Skeletal muscle cell (primary cell): ENCODE results near the gene HMGB2.
A peak's percentile ranks its signal among the peaks of the same experiment; 100 is the strongest.

Experiments used
- DNase-seq: peaks from one replicate; pipeline ENCODE4 v3.0.0-alpha.2; 2010; ENCODE audit warnings: low read depth
- H3K4me3 ChIP-seq: 2 replicates; pipeline ENCODE4 v1.5.1; 2011; ENCODE audit warnings: low read depth, mild to moderate bottlenecking, control low read depth, low read length, moderate library complexity

Gene HMGB2

DNA sequence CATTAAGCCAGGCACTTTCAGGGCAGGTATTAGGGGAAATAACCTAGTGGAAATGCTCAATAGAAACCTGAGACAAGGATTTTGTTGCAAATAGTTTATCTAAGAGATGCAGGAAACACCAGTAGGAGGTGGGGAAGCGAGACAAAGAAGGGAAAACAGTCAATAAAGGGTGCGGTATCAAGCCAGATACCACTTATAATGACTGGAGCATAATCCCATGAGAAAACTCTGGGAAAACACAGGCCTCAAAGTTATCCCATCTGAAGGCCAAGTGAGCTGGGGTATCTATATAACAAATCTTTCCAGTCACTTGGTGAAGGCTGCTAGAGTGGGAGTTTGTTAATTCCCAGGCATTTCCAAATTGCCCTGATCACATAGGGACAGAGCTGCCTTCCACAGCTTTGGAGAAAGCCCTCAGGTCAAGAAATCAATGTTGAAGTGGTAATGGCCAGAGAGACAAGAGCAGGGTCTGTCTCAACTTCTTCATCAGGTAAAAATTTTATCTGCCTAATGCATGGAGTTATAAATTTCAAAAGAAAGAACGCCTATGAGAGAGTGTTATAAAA lies 9.8 kb upstream of the HMGB2 start:
- no peak for DNase-seq

DNA sequence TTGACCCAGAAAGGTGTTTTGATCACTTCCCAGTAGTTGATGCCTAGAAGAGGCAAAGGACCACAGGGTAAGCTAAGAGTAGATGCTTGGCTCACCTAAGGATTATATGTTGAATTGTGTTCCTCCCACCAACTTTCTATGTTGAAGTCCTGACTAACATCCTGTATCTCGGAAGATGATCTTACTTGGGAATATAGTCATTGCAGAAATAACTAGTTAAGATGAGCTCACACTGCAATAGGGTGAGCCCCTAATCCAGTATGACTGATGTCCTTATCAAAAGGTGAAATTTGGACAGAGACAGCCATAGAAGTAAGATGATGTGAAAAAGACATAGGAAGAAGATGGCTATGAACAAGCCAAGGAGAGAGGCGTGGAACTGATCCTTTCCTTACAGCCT lies 3.3 kb upstream of the HMGB2 start:
- no peak for DNase-seq
- H3K4me3 ChIP-seq: no peak overlapping the region

More for the DNA sequence above, 9.8 kb upstream of the HMGB2 start:
- no peak overlapping the region for H3K4me3 ChIP-seq

DNA sequence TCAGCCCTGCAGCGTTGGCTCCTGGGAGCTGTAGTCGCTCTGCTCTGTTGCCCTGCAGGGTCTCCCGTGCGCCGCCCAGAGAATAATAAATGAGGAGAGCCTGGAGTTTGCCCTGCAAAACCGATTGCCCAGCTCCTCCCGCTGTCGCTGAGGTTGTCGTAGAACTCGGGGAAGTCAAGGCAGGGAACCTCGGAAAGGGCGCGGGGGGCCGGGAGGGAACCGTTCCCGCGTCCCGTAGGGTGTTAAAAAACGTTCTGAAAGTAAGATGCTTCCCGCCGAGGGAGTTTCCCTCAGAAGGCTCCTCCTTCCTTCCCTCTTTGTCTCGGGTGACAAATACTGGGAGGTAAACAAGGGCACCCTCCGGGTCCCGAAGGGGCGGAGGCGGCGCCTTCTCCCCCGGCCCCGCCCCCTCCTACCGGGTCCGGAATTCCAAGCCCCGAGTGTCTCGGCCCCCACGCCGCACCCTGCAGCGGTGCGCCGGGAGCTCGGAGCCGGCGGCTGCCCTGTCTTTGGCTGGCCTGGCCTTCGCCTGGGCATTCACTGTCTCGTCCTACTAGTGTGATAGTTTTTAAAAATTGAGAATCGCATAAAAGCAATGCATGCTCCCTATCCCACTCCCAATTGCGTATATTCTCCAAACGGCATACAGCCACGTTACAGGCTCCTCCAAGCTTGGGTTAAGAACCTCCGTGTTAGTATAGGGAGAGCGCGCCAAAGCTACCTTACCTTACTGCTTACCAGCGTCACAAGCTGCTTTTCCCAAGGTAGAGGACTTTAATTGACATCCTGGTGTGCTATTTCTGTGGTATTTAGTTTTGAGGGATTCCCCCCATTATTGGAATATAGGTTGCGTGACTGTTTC lies 964 bp upstream of the HMGB2 start:
- peak overlapping the region; percentile 99 for H3K4me3 ChIP-seq
- no peak for DNase-seq

DNA sequence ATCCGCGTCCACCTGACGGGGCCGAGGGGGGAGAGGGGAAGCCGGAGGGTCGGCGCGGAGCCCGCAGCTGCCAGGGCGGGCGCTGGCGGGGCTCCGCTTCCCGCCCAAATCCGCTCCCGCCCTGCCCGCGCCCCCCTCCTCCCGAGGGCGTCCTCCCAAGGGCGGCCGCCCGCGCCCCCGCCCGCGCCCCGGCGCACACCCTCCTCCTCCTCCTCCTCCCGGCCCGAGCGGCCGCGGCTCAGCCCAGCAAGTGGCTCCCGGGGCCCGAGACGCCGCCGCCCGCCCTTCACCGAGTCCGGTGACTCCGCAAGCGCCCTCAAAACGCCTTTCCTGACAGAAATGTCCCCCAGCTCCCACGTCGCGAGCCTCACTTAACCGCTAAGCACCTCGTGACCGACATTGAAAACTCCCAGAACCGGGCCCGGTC lies 487 bp downstream of the HMGB2 start:
- no peak for DNase-seq
- H3K4me3 ChIP-seq: peak overlapping the region; percentile 99

DNA sequence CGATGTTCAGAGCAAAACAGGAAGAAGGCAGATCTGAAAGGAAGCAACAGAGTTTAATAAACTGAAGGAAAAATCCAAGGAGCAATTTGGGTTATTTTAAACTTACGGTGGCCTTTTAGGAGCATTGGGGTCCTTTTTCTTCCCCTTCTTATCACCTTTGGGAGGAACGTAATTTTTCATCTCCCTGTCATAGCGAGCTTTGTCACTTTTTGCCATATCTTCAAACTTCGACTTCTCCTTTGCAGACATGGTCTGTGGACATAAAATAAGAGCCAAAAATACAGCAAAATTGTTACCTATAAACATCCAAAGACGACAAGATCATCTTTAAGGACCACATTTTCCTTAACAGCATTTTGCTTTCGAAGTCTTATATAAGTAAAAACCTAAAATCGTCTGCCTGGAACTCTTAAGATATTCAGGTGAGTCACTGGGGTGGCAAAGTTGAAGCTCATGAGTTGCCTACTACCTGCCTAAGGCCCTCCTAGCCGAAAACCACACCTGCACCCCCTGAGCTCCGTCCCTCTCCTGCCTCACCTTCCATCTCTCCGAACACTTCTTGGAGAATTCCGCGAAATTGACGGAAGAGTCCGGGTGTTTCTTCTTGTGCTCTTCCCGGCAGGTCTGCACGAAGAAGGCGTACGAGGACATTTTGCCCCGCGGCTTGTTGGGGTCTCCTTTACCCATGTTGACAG lies 1.0 kb downstream of the HMGB2 start:
- H3K4me3 ChIP-seq: peak overlapping the region; percentile 99
- no peak for DNase-seq

DNA sequence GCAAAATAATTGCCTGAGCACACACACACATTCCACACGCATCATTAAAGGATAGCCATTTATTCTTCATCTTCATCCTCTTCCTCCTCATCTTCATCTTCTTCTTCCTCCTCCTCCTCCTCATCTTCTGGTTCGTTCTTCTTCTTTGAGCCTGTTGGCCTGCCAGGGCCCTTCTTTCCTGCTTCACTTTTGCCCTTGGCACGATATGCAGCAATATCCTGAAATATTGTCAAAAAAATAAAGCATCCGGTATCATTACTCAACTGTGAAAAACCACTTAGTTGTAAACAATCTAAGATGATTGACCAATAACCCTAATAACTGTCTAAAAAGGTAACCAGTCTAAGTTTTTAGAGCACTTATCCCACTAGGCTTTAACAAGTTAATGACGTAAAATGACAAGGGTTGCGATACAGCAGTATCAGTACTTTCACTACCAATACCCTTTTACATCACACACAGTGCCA lies 2.1 kb downstream of the HMGB2 start:
- H3K4me3 ChIP-seq: peak overlapping the region; percentile 99
- DNase-seq: no peak

DNA sequence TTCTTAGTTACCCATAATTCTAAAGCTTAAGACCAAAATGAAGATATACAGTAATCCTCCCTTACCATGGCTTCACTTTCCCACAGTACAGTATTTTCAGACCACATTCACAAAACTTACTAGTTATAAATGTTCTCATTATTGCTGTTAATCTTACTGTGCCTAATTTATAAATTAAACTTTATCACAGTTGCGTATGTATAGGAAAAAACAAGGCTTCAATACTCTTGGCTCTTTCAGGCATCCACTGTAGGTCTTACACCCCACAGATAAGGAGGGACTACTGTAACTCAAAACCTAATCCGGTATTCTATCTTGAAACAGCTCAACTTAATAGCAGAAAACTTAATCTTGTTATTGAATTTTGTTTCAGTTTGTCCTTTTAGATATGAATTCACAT lies 3.6 kb downstream of the HMGB2 start:
- DNase-seq: no peak
- H3K4me3 ChIP-seq: no peak overlapping the region

DNA sequence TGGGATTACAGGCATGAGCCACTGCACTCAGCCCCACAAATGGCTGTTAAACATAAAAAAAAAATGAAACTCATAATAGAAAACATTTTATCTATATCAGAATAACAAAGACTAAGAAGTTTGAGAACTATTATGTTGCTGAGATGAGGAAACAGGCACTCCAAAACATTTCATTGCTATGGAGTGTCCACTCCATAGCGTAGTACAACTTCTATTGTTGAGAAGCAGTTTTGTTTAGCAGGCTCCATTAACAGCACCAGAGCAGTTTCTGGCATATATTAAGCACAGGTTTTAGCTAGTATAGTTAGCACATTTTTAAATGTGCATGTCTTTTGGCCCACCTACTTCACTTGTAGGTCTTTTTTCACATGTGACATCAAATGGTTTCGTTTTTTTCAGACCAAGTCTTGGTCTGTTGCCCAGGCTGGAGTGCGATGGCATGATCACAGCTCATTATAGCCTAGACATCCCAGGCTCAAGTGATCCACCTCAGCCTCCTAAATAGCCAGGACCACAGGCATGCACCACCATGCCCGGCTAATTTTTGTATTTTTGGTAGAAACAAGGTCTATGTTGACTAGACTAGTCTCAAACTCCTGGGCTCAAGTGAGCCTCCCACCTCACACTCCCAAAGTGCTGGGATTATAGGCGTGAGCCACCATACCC lies 5.8 kb downstream of the HMGB2 start:
- H3K4me3 ChIP-seq: no peak overlapping the region
- no peak for DNase-seq

DNA sequence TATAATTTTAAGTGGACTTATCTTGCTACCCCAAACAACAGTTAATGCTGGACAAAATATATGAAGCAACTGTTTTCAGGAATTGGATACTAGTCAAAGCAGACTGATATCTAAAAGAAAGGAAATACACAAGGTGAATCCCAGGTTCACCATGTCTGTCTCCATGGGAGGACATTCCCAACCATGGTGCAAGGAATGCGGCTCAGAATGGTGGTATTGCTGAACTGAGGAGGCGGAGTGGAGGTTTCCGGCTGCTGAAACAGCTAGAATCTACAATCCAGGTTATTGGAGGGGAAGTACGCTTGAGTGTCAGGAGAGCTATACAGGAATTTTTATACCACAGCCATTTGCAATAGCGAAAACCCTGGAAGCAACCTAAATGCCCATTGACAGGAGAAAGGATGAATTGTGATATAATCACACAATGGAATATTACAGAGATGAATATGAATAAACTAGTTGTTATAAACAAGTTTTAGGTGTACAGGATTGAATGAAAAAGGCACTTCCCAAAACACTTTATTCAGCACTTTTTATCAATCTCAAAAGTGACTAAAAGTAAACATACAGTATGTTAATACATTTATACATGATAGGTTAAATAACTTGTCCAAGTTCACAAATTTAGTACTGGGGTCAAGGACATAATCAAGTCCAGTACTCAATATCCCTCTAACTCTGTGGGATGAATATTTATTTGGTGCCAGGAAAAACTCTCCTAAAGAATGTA lies 9.0 kb downstream of the HMGB2 start:
- H3K4me3 ChIP-seq: no peak overlapping the region
- DNase-seq: no peak

DNA sequence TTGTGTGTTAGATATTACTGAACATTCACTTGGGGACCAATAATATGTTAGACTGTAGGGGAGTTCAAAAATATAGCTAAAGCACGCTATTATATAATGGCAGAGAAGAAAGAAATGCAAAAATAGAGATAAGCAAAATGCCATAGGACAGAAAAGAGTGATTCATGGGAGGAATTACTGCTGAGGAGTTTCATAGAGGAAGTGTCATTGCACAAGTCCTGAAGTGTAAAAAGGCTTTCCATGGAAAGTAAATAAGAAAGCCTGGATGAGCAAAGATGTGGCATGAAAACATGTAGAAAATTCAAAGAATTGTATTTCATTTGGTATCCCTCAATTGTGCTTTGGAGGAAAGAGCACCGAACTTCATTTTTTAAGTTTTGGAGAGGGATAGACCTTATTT lies 14.5 kb downstream of the HMGB2 start:
- peak; percentile 26 for DNase-seq

DNA sequence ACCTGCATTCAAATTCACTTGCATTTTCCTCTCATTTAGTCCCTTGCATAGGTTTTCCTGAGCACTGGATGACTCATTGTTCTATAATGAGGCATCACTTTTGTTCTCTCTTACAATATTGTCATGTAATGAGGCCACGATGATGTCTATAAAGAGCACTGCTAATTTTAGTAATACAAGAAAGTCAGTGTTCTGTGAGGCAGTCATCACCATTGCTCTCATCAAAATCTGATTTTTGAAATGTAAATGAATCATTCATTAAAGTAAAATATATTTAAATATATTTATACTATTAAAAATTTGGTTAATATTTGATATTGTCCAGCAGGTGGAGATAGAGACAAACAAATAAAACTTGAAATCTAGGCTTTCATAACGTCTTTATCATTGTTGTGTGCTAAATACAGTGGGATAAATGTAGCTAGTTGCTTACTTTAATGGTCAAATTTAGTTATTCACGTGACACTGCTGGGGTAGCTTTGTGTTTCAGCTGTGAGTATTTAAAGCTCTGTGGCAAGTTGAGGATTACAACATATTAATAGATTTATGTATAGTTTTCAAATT lies 15.4 kb downstream of the HMGB2 start:
- H3K4me3 ChIP-seq: no peak overlapping the region
- peak; percentile 21 for DNase-seq

More for the DNA sequence above, 14.5 kb downstream of the HMGB2 start:
- H3K4me3 ChIP-seq: no peak overlapping the region

DNA sequence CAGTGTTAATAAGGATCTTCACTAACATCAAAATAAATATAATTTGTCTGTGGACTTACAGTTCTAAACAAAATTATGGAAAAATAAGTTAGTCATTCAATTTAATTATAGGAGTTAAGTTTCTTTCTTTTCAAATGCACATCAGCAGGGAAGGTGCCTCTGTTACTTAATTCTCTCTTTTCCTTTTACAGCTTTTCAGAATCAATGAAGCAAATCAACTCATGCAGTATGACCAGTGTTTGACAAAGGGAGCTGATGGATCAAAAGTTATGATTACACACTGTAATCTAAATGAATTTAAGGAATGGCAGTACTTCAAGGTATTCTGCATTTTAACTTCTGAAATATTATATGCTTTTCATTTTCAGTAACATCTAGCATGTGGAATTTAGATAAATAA lies 15.9 kb downstream of the HMGB2 start:
- no peak overlapping the region for H3K4me3 ChIP-seq
- DNase-seq: no peak

DNA sequence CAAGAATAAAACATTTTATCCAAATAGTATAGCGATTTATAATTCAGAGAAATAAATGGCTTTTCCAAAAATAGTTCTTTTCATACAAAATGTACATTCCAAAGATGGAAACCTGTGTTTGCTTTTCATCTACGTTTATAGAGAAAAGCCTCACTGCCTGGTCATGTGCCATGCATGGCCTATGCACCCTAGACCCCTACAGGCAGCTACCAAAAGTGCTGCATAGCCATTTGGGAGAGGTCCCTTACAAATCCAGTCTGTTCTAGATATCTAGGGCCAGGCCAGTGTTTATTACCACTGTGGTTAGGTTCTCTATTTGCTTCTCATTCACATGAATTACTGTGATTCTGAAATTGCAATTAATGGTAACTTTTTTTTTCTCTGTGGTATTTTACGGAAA lies 17.2 kb downstream of the HMGB2 start:
- H3K4me3 ChIP-seq: no peak overlapping the region
- DNase-seq: no peak

DNA sequence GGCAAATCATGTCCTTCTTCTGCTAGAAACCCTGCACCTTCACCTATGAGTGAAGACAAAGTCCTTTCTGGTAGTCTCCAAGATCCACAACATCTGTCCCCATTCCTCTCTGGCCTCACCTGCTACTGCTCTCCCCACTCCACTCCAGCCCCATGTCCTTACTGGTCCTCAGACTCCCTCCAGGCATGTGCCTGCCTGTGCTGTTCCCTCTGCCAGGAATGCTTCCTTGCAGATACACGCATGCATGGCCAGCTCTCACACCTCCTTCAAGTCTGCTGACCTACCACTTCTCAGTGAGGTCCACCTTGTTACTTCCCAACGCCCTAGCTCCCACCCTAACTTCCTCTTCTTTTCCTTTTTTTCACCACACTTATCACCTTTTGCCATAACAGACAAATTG lies 18.1 kb downstream of the HMGB2 start:
- no peak for DNase-seq
- no peak overlapping the region for H3K4me3 ChIP-seq

DNA sequence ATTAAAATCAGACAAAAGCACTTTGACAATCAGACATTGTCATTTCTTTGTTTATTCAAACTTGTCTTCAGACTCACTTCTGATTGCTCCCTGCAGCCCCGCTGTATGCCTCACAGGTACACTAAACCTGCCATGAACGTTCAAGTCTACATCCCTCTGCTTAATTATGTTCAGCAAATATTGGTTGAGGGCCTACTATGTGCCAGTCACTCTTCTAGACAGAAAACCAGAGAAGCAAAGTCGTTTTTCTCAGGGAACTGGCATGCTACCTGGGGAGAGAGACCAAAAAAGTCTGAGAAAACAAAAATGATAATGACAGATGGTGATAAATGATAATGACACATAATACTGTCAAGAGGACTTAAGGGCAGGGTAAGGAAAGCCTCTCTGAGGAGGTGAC lies 19.4 kb downstream of the HMGB2 start:
- DNase-seq: no peak
- no peak overlapping the region for H3K4me3 ChIP-seq

DNA sequence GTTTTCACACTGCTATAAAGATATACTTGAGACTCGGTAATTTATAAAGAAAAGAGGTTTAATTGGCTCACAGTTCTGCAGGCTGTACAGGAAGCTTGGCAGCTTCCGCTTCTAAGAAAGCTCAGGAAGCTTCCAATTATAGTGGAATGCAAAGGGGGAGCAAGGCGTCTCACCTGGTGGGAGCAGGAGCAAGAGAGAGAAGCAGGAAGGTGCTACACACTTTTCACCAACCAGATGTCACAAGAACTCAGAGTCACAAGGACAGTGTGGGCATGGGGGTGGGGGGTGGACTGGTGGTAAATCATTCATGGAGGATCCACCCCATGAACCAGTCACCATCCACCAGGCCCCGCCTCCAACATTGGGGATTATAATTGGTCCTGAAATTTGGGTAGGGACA lies 22.8 kb downstream of the HMGB2 start:
- H3K4me3 ChIP-seq: no peak overlapping the region
- no peak for DNase-seq

DNA sequence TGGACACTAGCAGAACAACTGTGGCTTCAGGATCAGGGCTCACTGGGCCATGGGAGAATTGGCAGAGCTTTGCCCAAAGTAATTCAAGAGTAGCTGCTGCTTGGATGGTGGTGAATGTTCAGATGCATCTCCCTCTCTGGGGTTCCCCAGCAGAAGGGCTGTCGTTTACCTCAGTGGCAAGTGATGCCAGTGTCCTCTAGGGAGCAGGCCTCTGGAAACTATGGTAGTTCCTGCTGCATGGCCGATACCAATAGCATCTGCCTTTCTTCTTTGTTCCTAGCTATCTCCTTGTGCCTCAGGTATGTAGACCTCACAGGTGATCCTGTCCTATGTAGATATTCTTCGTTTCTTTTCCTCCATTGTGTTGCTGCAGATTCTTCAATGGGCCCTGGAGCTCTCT lies 26.4 kb downstream of the HMGB2 start:
- H3K4me3 ChIP-seq: no peak overlapping the region
- DNase-seq: no peak

DNA sequence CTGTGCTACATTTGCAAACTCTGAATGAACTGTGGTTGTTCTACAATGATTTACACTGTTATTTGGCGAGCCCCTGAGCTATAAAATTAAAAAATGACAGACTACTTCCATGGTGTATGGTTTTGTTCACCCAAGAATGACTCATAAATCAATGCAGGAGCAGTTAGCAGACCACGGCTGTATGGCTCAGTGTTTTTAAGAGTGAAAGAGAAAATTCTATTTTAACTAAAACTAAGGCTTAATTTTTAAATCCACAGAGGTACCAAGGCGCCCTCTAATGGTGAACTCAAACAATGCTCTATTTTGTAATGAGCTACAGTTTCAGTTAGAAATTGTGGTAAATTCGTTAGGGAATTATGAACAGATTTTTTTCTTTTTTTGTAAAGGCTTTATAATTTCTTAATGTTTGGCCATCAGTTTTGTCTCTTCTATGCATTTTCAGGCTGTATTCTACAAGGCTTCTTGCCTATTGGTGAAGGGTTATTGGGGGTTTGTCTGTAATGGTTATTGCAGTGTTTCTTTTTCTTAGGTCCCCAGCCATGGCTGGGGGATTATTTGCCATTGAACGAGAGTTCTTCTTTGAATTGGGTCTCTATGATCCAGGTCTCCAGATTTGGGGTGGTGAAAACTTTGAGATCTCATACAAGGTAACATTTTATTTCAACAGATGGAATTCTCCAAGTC lies 32.5 kb downstream of the HMGB2 start:
- peak; percentile 9 for DNase-seq
- H3K4me3 ChIP-seq: no peak overlapping the region
